ENCODE results near the gene SLC66A3. TPM values are rescaled to one million over a fixed set of nuclear protein-coding genes. Genes with fewer than 3 reads are reported as not detected.

Gene SLC66A3
- polyA plus RNA-seq, 1 donor from 2014 or later: 48.6 TPM

DNA sequence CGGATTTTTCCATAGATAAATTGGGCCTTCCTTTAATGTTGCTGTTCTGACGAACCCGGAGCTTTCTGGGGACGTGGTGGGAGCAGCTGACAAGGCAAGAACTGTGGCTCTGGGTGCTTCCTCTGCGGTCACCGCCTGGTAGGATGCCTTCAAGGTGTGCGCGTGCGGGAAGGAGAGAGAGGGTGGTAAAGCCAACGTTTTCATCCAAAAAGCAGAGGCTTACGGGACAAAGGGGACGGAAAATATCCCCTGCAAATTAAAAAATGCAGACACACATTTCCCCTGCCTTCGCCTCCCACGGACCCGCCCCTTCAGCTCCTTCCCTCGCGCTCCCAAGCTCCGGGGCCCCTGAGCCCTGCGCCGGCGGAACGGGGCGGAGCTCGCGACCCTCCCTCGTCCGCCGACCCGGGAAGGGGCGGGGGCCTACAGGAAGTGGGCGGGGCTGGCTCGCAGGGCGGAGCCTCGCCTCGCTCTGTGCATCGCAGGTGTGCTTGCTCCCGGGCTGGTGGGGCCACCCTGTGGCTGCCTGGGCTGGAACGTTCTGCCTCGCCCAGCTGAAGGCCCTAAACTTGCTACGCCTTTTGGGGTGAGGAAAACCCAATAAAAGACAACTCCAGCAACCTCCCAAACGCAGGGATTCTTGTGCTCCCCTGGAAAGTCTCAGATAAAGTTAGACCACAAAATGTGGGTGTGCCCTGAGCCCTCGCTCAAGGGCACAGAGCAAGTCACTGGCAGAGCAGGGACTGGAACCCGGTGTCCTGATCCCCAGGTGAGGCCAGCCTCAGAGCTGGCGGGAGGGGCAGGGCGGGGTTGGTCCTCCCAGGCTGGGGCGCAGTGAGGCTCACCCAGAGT is 25.4 kb upstream of the SLC66A3 start:
- H3K27ac Mint-ChIP-seq: peak overlapping the region; percentile 44 to 67 (median 57)
- H3K36me3 Mint-ChIP-seq: no peaks in the 10 kb centered on the region
- peaks cover 2% of the 10 kb centered on the region for H3K27me3 Mint-ChIP-seq
- H3K9me3 Mint-ChIP-seq: no peaks in the 10 kb centered on the region
- peaks cover 8 to 16% (median 11%) of the 10 kb centered on the region in 3 donors for H3K4me1 Mint-ChIP-seq
- H3K4me3 Mint-ChIP-seq: peak overlapping the region; percentile 79 to 89 (median 84)

DNA sequence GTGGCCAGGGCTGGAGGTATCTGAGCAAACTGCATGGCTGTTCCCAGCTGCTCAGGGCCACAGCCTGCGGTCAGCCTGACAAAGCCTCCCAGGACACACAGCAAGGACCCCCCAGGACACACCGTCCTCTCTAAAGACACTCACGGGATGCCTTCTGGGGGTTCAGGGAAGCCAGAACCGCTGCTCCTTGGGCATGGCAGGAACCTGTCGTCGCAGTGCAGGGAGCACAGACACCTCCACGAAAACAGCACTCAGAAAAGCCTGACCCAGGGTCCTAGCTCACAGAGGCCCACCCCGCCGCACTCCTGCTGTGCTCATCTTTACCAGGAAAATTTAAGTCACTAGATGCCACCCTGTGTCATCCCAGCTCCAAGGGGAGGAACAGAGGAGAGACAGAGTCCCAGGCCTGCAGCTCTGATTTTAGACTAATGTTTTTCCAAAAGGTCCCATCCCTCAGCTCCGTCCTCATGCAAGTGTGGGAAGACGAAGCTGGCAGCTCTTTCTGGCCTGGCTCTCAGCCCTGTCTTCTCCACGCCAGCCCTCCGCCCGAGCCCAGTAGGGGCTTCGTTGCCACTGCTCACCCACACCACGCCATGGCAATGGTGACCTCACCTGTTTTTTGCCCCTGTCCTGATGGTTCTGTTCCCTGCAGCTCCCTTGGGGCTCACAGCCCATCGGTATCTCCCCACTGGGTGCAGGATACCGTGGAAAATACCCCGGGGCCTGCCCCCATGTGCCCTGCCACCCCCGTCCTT is 23.9 kb upstream of the SLC66A3 start:
- Mint-ChIP-seq H3K36me3 (peaks cover 5% of the 10 kb centered on the region), H3K4me1 (peaks cover 8 to 16% (median 11%) of the 10 kb centered on the region in 3 donors), H3K9me3 (no peaks in the 10 kb centered on the region), H3K27ac (peak overlapping the region in 1 of 3 donors; percentile 87), H3K27me3 (no peaks in the 10 kb centered on the region), H3K4me3 (peak overlapping the region in 3 of 4 donors; percentile 28 to 58 (median 42))

DNA sequence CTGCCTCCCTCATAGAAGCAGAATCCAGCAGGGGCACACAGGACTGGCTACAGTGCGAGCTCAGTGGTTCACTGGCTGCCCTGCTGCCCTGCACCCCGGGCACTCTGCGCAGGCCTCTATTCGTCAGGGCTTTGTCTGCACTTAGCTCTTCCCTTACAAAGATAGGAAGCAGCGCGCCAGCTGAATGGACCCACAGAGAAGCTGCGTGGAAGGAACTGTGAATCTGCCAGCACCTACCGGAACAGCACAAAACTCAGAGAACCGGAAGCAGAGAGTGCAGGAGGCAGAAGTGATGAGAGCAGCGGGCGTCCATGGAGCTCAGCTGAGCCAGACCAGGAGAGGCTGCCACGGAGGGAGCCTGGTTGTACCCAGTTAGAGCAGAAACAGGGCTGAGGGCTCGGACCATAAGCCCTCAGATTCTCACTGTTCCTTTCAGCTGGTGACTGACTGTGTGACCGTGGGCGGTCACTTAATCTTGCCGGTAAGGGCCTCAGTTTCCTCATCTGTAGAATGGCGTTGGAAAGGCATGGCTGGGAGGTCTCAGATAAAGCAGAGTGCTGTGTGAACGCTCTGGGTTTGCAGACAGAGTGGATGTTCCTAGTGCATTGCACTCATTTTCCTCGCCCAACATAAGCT is 23.1 kb upstream of the SLC66A3 start:
- H3K9me3 Mint-ChIP-seq: no peaks in the 10 kb centered on the region
- peak overlapping the region; percentile 1 to 87 (median 78) for H3K27ac Mint-ChIP-seq
- peaks cover 8 to 16% (median 11%) of the 10 kb centered on the region in 3 donors for H3K4me1 Mint-ChIP-seq

DNA sequence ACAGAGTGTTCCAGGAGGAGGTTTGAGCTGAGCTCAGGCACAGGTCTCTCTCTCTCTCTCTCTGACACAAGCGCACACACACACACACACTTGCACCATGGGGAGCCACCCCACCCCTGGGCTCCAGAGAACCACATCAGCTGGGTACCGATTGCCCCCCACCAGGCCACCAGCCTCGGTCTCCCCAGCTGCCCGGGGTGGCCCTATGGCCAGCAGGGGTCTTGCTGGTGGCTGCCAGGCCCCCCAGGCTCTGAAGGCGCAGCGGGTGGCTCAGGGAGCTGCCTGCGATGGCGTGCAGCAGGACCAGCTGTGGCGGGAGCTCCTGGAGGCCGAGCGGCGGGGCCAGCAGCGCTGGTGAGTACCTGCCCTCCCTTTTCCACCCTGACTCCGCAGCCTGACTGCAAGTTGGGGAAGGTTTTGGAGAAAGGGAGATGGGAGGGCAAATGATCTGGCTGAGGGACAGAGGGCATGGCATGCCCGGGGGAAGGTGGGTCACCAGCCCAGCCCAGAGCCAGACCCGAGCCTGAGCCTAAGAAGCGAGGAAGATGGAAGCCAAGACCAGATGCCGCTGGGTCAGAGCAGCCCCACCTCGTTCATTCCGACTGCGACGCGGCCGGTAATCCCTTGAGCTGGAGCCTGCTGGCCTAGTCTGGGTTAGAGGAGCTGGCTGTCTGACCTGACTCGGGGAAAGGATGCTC is 21.9 kb upstream of the SLC66A3 start:
- H3K9me3 Mint-ChIP-seq: no peaks in the 10 kb centered on the region
- H3K4me3 Mint-ChIP-seq: peak overlapping the region; percentile 62 to 96 (median 89)
- no peaks in the 10 kb centered on the region for H3K27me3 Mint-ChIP-seq
- peak overlapping the region; percentile 22 to 87 (median 78) for H3K27ac Mint-ChIP-seq
- H3K4me1 Mint-ChIP-seq: peaks cover 8 to 13% (median 9%) of the 10 kb centered on the region in 3 donors
- peaks cover 5% of the 10 kb centered on the region for H3K36me3 Mint-ChIP-seq

More for the DNA sequence above, 23.1 kb upstream of the SLC66A3 start:
- Mint-ChIP-seq H3K4me3 (peak overlapping the region; percentile 62 to 96 (median 89)), H3K36me3 (peaks cover 5% of the 10 kb centered on the region), H3K27me3 (no peaks in the 10 kb centered on the region)

DNA sequence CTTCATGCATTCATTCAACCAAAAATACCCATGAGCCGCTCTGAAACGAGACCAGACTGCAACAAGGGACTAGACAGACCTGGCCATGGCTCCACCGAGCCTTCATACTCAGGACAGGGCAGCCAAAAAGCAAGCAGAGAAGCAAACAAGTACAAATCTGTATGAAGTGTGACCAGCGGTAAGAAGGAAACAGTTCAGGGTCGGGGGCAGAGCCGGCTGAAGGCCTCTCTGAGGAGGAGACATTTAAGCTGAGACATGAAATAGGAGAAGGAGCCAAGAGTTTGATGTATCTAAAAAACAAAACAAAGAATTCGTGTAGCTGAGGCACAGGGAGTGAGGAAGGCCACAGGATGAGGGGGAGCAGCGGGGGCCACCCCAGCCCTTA is 21.3 kb upstream of the SLC66A3 start:
- H3K27ac Mint-ChIP-seq: peak overlapping the region in 1 of 3 donors; percentile 22
- no peaks in the 10 kb centered on the region for H3K9me3 Mint-ChIP-seq
- peak overlapping the region in 2 of 4 donors; percentile 13 to 62 for H3K4me3 Mint-ChIP-seq
- no peaks in the 10 kb centered on the region for H3K27me3 Mint-ChIP-seq
- H3K36me3 Mint-ChIP-seq: peaks cover 5% of the 10 kb centered on the region
- peaks cover 8 to 12% (median 9%) of the 10 kb centered on the region in 3 donors for H3K4me1 Mint-ChIP-seq

DNA sequence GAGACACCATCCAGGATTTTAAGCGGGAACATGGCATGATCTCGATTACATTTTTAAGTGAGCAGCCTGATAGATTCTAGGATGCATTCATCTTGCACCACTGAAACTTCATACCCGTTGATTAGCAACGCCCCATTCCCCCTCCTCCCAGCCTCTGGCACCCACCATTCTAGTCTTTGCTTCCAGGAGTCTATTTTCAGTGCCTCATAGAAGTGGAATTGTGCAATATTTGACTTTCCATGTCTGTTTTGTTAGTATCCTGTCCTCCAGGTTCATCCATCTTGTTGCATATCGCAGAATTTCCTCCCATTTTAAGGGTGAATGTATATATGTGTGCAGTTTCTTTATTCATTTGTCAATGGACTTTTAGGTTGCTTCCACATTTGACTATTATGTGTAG is 20.9 kb upstream of the SLC66A3 start:
- Mint-ChIP-seq H3K27me3 (no peaks in the 10 kb centered on the region), H3K9me3 (no peaks in the 10 kb centered on the region), H3K4me1 (peaks cover 8 to 12% (median 9%) of the 10 kb centered on the region in 3 donors), H3K27ac (peak overlapping the region in 1 of 3 donors; percentile 81), H3K4me3 (peak overlapping the region in 3 of 4 donors; percentile 8 to 62 (median 39)), H3K36me3 (peaks cover 5% of the 10 kb centered on the region)

DNA sequence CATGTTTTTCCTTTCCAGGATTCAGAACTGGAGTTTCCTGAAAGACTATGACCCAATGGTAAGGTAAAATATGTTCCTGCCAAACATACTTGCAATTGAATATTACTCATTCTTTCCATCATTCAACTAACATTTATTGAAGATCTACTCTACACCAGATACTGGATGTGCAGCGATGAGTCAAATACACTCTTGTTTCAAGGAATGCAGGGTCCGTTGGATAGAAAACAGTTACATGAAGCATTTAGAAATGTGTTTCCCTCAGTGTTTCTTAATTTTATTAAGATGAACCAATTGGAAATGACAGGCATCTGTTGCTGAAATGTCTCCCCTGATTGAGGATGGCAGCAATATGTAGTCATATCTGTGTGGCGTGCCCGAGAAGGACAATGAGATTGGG is 14.8 kb upstream of the SLC66A3 start:
- peaks cover 3% of the 10 kb centered on the region in 3 donors for H3K4me1 Mint-ChIP-seq
- H3K36me3 Mint-ChIP-seq: peaks cover 3% of the 10 kb centered on the region
- peaks cover 0 to 2% (median 0%) of the 10 kb centered on the region in 3 donors for H3K9me3 Mint-ChIP-seq
- H3K27ac Mint-ChIP-seq: no peak overlapping the region
- H3K4me3 Mint-ChIP-seq: no peak overlapping the region
- peaks cover 10% of the 10 kb centered on the region for H3K27me3 Mint-ChIP-seq

DNA sequence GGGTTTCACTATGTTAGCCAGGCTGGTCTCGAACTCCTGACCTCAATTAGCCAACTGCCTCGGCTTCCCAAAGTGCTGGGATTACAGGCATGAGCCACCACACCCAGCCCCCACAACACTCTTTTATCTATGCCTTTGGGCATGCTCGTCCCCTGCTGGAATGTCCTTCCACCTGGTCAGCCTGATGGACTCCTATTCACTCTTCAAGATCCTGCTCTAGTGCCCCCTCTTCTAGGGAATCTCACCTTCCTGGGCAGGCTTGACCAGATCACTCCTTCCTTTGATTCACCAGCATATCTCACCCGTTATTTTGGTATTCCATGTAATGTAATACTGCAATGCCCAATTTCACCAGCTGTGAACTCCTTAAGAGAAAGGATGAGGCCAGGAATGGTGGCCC is 13.9 kb upstream of the SLC66A3 start:
- no peak overlapping the region for H3K4me3 Mint-ChIP-seq
- peaks cover 3 to 5% (median 5%) of the 10 kb centered on the region in 3 donors for H3K4me1 Mint-ChIP-seq
- no peaks in the 10 kb centered on the region for H3K36me3 Mint-ChIP-seq
- H3K27ac Mint-ChIP-seq: no peak overlapping the region
- peaks cover 0 to 2% (median 0%) of the 10 kb centered on the region in 3 donors for H3K9me3 Mint-ChIP-seq
- peaks cover 10% of the 10 kb centered on the region for H3K27me3 Mint-ChIP-seq

DNA sequence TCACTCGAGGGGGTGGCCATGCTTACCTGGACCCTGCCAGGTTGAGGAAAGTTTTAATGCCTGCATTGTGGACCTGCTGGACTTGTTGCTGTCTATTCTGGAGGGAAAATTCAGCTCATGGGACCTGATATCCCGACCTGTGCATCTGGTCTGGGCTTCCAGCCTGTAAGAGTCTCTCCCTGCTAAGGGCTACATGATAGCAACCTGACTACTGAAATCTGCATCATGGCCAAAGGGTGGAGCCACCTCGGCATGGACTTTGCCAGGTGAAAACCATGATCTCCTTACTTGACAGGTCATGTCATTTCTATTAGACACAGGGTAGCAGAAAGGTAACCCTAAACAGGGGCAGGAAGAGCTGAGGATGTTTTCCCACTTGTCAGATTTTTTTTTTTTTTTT is 12.9 kb upstream of the SLC66A3 start:
- Mint-ChIP-seq H3K4me3 (no peak overlapping the region), H3K9me3 (peaks cover 0 to 2% (median 0%) of the 10 kb centered on the region in 3 donors), H3K27ac (no peak overlapping the region), H3K27me3 (peaks cover 10% of the 10 kb centered on the region), H3K4me1 (peaks cover 3 to 5% (median 5%) of the 10 kb centered on the region in 3 donors), H3K36me3 (no peaks in the 10 kb centered on the region)

DNA sequence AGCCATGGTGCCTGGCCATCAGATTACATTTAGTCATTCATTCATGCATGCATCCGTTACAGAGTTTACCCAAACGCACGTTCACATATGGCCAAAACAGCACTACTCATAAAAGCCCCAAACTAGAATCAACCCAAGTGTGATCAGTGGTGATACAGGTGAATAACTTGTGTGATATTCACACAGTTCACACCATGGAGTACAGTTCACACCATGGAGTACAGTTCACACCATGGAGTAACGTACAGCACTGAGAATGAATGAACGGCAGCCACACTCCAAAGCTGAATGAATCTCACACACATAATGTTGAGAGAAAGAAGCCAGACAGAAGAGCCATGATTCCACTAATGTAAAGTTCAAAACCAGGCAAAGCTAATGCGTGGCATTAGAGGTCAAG is 12.3 kb upstream of the SLC66A3 start:
- peaks cover 0 to 2% (median 0%) of the 10 kb centered on the region in 3 donors for H3K9me3 Mint-ChIP-seq
- no peaks in the 10 kb centered on the region for H3K36me3 Mint-ChIP-seq
- H3K27me3 Mint-ChIP-seq: peaks cover 10% of the 10 kb centered on the region
- peaks cover 3 to 5% (median 5%) of the 10 kb centered on the region in 3 donors for H3K4me1 Mint-ChIP-seq
- H3K4me3 Mint-ChIP-seq: no peak overlapping the region
- no peak overlapping the region for H3K27ac Mint-ChIP-seq

DNA sequence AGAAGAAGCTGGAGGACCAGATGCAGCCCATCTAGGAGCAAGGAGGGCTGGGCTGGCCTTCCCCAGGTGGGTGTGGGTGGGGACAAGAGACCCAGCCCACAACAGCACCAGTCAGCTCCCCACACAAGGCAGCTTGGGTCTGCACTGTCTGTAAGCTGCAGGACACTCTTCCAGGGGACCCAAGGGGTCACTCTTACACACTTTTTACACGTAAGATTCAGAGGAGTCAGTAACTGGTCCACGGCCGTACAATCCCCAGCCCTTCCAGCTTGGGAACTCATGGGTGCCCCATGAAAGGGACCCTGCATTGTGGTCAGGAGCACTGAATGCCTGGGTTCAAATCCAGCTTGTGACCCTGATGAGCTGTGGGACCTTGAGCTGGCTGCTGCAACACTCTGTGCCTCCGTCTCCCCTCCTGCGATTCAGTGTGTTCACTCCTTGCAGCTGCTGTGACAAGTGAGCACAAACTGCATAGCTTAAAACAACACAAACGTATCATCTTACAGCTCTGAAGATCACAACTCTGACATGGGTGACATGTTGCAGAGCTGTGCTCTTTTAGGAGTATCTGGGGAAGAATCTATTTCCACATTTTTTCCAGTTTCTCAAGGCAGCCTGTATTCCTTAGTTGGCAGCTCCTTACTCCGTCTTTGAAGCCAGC is 11.1 kb upstream of the SLC66A3 start:
- peaks cover 3 to 5% (median 5%) of the 10 kb centered on the region in 3 donors for H3K4me1 Mint-ChIP-seq
- H3K36me3 Mint-ChIP-seq: no peaks in the 10 kb centered on the region
- H3K9me3 Mint-ChIP-seq: peaks cover 0 to 2% (median 0%) of the 10 kb centered on the region in 3 donors
- H3K27me3 Mint-ChIP-seq: peaks cover 10% of the 10 kb centered on the region
- H3K4me3 Mint-ChIP-seq: no peak overlapping the region
- no peak overlapping the region for H3K27ac Mint-ChIP-seq

DNA sequence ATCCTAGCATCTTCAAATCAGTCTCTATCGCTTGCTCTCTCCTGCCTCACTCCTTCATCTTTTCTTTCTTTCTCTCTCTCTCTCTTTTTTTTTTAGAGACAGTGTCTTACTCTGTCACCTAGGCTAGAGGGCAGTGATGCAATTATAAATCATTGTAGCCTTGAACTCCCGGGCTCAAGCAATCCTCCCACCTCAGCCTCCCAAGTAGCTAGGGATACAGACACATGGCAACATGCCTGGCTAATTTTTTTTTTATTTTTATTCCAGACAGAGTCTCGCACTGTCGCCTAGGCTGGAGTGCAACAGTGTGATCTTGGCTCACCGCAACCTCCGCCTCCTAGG is 10.6 kb upstream of the SLC66A3 start:
- Mint-ChIP-seq H3K27me3 (peaks cover 10% of the 10 kb centered on the region), H3K4me1 (peaks cover 3 to 5% (median 5%) of the 10 kb centered on the region in 3 donors), H3K4me3 (peak overlapping the region in 1 of 4 donors; percentile 10), H3K27ac (no peak overlapping the region), H3K9me3 (peaks cover 0 to 2% (median 0%) of the 10 kb centered on the region in 3 donors), H3K36me3 (no peaks in the 10 kb centered on the region)

DNA sequence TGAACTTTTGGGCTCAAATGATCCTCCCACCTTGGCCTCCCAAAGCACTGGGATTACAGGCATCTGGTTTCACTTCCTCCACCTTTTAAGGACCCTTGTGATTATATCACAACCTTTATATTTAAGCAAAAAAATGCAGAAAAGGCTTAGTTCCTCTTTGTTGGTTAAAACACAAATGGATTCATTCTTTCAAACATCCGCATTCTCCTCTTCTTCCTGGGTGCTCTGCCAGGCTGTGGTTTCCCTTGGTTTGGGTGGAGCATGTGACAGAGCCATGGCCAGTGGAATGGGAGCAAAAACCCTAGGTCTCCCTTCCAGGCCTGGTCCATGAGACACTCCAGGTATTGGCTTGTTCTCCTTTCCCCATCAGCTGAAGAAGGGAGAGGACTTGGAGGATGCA is 9.9 kb upstream of the SLC66A3 start:
- Mint-ChIP-seq H3K4me1 (peaks cover 3 to 5% (median 5%) of the 10 kb centered on the region in 3 donors), H3K4me3 (peak overlapping the region in 1 of 4 donors; percentile 16), H3K27ac (peak overlapping the region in 1 of 3 donors; percentile 35), H3K36me3 (no peaks in the 10 kb centered on the region), H3K9me3 (peaks cover 0 to 2% (median 0%) of the 10 kb centered on the region in 3 donors), H3K27me3 (peaks cover 10% of the 10 kb centered on the region)

DNA sequence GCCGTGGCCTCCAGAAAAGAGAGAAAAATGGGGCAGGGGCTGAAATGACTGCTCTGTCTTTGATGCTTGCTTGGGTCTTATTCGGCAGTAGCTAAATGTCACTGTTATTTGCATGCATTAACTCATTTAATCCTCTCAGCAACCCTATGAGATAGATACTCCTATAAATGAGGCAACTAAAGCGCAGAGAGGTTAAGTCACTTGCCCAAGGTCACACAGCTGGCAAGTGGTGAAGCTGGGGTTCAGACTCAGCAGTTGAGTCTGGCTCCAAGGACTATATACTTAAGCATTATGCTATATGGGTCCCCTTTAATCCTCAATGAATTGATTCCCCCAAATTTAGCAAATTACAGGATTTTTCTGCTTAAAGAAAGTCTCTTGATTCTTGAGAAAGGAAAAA is 9.2 kb upstream of the SLC66A3 start:
- no peak overlapping the region for H3K27ac Mint-ChIP-seq
- H3K27me3 Mint-ChIP-seq: peaks cover 6% of the 10 kb centered on the region
- no peaks in the 10 kb centered on the region for H3K36me3 Mint-ChIP-seq
- H3K4me1 Mint-ChIP-seq: peaks cover 3 to 5% (median 5%) of the 10 kb centered on the region in 3 donors
- H3K4me3 Mint-ChIP-seq: no peak overlapping the region
- no peaks in the 10 kb centered on the region for H3K9me3 Mint-ChIP-seq

Data from IgD-negative memory B cell (primary cell).